GM21737 (cell line): ENCODE data around the gene CASP3.

Experiments used
- ATAC-seq: cut with Tn5 transposase; IDR thresholded peaks from one replicate; pipeline ENCODE4 v1.9.1; 2021; ENCODE audit warnings: mild to moderate bottlenecking, moderate library complexity; ENCODE audit not compliant: unreplicated experiment

The CASP3 gene

DNA sequence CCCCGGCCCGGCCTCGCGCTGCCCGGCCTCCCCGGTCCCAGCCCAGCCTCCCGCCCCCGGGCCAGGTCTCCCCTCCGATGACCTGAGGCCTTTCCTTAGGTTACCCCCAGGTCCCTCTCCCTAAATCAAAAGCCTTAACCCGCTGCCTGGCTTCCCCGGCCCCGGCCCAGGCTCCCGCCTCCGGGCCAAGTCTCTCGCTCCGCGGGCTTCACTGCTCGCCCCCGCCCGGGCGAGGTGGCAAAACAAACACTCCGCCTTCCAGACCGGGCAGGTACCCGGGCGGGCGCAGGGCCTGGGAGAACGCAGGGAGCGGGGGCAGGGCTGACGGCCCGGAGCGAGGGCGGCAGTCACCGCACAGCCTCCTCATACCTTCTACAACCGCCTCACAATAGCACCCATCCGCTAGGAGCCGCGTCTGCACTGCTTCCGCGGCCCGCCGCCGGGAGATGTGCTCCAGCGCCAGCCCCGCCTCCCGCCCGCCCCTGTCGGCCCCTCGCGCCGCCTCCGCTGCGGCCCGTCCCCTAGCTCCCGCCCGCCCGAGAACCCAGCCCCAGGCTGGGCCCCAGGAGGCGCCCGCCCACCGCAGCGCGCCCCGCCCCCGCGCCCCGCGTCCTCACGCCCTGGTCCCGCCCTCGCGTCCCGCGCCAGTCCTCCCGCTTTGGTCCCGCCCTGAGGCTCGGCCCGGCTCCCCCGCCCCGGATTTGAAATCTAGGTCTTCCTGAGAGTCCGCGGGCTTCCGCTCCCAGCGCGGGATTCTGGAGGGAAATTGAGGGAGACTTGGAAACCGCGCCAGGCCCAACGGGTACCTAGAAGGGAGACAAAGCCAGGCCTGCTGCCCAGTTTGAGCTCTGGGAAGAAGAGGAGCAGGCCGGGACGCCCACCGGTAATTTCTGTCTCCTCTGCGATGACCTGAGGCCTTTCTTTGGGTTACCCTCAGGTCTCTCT lies at the start of gene CASP3, which contains the start of gene PRIMPOL:
Gene CASP3 (minus strand): TSS at position 422 of the 945 bp plus-strand sequence. CDS start 10,994 bp downstream, outside the sequence.
Gene PRIMPOL (plus strand): TSS at position 713 of the 945 bp plus-strand sequence. CDS start 7,403 bp downstream, outside the sequence.
- ATAC-seq: peak; percentile 87

DNA sequence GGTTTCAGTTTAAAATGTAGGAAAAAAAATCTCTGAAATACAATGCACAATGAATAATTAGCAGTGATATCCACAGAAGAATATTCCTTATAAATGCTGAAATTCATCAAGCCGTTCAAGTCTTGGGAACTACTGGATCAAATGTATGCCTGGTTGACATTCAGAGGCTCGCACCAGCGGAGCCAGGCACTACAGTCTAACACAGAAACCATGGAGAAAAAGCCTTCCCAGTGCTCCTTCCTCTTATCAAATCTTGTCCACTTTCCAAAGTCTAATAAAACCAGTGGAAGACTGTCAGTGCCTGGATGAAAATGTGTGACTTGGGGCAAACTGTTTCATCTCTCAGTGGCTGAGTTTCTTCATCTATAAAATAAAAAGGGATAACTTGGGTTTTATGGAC lies 48.7 kb upstream of the CASP3 start:
- ATAC-seq: no peak

DNA sequence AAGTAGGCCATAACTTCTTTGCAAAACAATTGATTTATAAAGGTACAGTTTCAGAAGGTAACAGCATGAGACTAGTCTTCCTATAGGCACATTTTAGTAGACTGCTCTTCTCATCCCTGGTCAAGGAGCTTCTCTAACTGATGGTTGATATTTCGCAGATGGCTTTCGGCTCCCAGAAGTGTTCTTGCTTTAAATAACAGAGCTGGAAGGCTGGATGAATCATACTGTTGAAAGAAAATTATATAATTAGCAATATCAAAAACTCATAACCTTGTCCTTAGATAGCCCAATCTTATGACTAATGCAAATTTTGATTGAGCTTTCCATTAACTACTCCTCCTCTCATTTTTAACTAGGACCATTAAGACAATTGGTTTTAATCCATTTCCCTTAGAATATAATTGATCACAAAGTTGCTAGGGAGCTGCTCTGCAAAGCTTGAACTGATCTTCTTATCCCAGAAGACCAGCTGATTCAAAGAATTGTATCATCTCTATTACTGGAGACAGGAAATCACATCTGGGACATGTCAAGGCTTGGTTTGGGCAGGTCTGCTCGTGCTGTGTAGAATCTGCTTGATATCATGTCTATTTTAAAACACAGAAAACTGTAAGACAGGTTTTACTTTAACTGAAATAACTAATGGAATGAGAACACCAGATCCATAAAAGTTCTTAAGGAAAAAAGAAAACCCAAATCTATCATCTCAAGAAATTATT lies 46.1 kb upstream of the CASP3 start:
- ATAC-seq: no peak

DNA sequence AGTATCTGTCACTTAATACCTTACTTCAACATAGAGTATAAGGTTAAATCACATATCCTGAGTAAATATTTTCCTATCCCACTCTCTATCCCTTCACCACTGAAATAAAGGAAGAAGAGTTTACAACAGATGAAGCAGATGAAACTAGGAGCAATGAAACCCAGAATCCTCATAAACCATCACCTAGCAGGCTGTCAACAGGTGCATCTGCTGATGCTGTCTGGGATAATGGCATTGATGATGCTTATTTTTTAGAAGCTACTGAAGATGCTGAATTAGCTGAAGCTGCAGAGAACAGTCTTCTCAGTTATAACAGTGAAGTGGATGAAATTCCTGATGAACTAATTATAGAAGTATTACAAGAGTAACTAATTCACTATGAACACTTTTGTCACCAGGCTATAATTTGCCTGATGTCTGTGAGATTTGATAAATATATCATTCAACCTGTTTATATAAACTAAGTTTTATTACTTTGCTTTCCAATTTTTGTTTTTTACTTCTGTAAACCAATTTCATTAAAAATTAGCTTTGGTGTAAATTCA lies 45.2 kb upstream of the CASP3 start:
- no peak for ATAC-seq

DNA sequence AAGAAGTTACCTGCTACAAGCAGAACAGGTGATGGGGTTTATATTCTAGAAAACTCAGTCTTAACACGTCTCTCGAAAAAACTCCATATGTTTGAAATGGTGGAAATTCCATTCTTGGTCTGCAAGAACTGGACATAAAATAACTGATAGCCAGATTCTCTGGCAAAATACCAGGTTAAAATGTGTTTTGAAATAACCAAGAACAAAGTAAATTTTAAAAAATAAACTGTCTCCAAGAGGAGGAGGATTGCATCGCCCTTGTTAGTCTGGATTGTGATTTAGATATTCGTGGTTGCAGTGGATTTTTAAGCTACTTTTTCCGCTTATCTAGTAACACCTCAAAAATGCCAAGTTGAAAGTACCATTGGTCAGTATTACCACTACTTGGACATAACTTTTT lies 43.8 kb upstream of the CASP3 start:
- ATAC-seq: no peak

DNA sequence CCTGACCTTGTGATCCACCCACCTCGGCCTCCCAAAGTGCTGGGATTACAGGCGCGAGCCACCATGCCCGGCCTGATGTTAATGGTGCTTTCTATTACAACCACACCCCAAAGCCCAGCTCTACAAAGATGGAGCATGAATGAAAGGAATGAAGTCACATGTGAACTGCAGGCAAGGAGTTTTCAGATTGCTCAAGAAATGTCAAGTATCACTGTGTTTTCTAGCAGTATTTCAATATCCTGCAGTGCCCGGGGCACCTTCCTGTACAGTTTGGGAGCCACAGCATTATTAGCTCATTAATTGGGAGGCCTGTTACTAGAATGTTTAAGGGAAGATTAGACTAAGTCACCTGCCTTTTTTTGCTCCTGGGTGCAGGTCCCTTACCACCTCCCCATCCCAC lies 40.4 kb upstream of the CASP3 start:
- ATAC-seq: no peak

DNA sequence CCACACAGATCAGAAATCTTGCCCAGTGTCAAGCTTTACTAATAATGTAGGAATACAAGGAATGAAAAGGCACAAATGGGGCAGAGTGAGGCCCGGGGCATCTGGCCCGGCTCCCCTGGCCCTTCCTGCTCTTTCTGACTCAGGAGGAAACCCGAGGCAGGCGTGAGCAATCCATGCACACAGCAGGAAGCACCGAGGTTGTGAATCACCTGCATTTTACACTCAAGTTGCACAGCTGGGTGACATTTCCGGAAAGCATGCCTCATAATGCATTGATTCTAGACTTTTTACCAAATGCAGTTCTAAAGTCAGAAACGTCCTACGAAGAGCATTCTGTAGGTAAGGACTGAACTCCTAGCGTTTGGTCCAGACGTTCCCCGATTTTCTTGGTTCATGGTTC lies 39.2 kb upstream of the CASP3 start:
- ATAC-seq: no peak

DNA sequence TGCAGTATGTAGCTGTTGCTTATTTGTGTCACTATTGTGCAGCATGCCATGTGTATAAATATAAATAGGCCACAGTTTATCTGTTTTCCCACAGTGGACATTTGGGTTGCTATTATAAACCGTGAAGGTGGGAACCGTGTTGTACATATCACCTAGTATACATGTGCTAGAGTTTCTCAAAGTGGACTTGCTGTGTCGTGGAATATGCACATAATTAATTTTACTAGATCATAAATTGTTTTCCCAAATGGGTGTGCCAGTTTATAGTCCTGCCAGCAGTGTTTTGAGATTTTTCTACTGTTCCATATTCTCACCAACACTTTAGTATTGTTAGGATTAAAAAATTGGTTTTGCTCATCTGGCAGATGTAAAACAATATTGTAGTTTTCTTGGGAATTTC lies 38.8 kb upstream of the CASP3 start:
- no peak for ATAC-seq

DNA sequence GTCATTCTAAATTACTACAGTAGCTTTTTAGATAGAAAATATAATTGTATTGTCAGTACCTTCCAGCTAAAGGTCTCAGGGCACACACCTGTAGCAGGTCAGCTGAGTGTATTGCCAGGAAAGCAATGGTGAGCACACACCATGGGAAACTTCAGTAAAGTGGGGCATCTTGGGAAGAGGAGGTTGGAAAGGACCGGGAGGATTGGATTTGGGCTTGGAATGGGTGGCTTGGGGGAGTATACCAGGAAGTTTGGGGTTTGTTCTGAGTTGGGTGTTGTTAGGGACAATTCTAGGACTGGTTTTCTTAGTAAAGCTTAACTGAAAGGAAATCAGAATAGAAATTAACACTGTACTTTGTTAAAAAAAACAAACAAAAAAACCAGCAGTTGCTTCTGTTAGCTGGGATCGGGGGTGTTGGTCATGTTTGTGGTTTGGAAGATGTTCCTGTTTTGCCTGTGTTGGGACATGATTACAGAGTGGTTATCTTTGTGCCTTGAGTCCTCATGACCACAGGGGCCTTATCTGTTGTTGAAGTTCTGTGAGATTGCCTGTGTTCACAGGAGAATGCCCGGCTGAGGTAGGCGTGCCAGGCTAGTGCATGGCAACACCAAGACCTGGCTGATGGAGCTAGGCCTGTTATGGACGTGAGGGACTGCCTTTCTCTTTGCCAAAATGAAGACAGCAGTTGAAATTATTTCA lies 35.4 kb upstream of the CASP3 start:
- no peak for ATAC-seq

DNA sequence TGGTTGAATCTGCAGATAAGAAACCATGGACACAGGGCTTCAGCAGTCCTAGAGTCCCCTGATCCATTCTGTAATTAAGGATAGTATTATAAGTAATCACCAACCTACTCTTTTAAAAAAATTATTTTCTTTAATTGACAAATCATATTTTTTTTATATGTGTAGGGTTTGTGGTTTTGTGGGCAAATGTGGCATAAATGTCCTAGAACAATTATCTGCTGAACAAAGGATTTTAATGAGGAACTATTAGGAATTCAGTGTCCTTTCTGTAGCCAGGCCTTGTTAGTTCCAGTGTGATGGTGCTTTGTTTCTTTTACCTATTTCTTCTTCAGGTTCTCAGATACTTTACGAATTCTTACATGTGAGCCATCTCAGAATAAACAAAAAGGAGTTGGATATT lies 32.7 kb upstream of the CASP3 start:
- no peak for ATAC-seq

DNA sequence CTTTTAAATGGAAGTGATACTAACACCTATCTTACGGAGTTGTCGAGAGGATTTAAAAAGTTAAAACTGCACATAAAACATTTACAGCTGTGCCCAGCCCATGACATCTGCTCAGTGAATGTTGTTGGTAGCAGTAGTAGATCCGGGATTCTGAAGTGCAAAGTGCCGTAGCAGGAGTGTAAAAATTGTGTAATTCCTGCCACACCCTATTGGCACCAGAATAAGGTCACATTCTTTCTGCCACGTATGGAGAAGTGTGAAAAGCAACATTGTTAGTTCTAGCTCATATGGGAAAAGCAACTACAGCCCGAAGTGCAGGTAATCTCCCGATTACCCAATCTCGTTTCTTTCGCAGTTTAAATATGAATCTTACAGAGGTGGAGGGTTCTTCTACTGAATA lies 31.5 kb upstream of the CASP3 start:
- no peak for ATAC-seq

DNA sequence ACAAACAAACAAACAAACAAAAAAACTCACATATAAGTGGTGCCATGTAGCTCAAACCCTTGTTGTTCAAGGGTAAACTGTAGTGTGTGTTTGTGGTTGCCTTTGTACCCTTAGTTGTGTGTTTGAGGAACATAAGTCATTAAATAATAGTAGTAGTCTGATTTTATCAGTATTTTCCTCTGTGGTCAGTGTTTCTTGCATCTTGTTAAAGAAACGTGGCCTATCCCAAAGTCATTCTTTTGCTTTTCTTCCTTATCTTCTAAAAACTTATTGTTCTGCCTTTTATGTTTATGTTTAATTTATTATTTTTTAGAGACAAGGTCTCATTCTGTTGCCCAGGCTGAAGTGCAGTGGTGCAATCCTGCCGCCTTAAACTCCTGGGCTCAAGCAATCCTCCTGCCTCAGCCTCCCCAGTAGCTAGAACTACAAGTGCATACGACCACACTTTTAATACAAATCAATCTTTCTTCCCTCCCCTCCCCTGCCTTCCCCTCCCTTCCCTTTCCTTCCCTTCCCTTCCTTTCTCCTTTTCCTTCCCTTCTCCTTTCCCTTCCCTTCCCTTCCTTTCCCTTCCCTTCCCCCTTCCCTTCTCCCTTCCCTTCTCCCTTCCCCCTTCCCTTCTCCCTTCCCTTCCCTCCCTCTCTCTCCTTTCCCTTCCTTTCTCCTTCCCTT lies 26.7 kb upstream of the CASP3 start:
- no peak for ATAC-seq

DNA sequence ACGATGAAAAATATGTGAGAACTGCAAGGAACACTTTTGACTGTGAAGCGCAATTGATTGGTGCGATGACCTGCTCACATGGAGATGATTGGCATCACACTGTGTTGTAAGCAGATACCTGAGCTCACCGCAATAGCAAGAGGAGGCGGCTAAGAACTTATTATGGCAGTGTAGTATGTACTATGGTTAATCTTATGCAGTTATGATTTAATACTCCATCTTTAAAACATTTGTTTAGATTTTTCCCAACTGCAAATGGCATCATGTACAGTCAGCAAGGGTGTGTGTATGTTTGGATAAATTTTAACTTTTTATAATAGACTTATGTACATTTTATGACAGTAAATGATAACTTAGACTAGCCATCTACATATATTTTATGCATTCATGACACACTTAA lies 25.8 kb upstream of the CASP3 start:
- no peak for ATAC-seq

DNA sequence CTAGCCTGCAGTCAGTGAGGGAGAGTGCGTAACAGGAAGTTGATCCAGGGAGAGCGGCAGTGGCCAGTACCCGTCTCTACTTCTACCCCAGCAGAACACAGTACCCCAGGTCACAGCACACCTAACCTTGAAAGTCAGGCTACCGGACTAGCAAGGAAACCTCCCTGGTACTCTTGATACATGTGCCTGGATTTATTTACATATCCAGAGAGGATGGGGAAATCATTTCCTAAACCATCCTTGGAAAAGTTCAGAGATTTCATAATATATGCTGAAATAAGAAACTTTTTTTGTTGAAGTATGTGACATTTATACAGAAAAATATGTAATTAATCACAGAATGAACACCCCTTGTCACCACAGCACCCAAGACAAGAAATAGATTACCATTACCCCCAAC lies 24.8 kb upstream of the CASP3 start:
- ATAC-seq: no peak

DNA sequence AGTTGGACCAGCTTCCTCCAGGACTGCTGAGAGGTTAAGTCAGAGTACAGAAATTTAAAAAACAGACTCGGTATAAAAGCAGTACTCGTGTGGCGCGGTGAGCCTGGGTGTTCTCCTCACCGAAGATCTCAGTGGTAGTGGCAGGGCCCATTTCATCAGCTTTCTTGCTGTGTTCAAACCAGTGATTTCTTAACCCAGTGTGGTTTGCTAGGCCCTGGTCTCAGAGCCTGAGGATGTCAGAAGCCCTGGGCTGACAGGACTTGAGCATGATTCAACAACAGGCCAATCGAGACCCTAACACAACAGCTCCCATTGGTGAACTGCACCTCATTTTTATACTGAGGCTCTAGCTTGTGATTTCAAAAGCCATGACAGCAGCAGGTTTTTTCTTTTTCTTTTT lies 23.5 kb upstream of the CASP3 start:
- ATAC-seq: no peak

DNA sequence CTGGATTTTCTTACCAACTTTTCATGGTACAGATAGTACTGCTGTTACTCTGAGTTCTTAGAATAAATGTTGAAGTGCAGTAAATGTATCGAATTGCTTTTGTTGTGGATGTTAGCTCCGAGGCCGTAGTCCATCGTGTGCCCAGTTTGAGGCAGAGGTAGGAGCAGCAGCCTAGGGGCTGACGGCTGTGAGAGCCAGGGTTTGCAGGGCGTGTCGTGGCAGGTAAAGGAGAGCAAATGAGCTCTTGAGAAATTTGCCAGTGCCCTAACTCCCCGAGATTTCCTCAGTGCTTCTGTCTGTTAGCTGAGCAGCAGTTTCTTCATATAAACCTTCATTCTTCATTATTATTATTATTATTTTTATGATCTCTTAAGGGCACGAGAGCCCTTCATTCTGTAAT lies 21.9 kb upstream of the CASP3 start:
- ATAC-seq: no peak

DNA sequence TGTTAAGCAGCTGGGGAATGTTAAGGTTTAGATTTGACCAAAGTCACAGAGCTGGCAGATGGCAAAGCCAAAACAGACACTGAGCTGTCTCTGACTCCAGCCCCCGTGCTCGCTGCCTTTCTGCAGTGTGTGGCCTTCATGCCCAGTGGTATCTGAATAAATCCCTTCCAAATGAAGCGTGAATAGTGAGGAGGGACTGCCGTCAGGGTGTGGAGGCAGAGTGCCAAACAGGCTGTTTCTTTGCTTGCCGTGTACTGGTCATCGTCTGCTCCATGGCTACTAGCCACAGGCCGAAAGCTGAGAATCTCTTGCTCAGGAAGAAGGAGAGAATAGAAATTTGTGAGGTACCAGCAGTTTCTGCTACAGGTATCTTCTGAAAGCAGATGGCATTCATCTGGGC lies 20.0 kb upstream of the CASP3 start:
- ATAC-seq: no peak

DNA sequence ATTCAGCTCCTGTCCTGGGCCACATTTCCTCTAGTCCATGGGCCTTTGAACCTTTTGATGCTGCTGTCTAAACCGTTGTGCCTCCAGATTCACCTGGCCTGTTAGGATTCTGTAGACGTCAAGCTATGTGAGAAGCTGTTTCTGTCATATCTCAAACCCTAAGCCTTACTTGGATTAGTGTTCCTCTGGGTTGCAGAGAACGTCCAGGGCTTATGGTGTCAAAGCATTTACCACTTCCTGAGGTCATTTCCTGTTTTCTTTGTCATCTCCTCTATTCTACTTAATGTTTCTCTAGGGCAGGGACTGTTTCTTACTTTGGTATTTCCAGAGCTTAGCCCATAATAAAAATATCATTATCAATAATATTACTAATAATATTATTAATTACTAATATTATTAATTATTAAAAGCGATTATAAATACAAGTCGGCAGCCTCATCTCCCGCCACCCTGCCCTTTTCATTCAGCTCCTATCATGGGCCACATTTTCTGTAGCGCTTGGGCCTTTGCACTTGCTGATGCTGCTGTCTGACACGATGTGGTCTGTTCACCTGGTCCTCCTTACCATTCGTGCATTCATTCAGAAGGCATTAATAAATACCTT lies 19.4 kb upstream of the CASP3 start:
- ATAC-seq: no peak

DNA sequence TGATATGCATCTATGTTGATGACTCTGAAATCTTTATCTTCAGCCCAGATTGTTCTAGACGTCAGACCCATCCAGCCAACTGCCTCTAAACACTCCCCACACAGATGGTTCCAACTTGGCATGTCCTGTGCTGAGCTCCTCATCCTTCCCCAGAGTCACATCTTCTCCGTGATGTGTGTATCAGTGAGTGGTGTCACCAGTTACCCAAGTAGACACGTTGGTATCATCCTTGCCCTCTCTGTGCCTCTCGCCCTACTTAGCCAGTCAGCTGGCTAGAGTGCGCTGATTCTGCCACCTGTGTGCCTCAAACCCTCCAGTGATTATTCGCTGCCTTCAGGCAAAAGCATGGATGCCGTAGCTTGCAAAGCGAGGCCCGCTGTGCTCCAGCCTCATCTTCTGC lies 18.8 kb upstream of the CASP3 start:
- no peak for ATAC-seq

DNA sequence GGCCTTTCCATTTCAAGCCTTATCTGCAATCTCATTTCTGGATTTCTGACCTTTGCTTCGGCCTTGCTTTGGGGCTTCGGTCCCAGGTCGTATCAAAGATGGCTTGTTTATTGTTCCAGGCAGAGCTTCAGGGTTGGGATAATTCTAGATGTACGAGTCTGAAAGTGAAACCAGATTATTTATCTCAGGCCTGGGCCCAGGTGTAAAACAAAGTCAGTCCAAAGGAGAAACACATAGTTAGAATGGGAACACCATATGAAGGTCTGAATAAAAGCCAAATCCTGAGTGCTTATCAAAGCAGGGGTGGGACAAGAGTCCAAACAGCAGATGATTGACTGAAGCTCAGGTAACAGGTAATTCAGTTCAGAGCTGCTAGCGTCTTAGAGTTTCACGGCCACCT lies 17.4 kb upstream of the CASP3 start:
- no peak for ATAC-seq
